Omental fat pad (tissue), 4 donors: ENCODE data around the gene TRIO. TPM values are rescaled to one million over a fixed set of nuclear protein-coding genes. Genes with fewer than 3 reads are reported as not detected.
A peak's percentile ranks its signal among the peaks of the same experiment; 100 is the strongest.

Experiments used
- ATAC-seq: fragments of 150-250 bp; one replicate; pipeline ENCODE4 v1.9.1; 2016; ENCODE audit warnings: mild to moderate bottlenecking, moderate library complexity; ENCODE audit not compliant: low FRiP score
- DNase-seq: peaks from one replicate; pipeline ENCODE4 v3.0.0-alpha.2; 2019; ENCODE audit warnings: low spot score
- CTCF ChIP-seq, 3 donors: fragments of 450-650 bp; IDR thresholded peaks; one replicate each; pipeline ENCODE4 v1.5.1; 2016 to 2017; ENCODE audit warnings: antibody characterized with exemption in 3 of 3, mild to moderate bottlenecking in 3 of 3, moderate library complexity in 2 of 3
- total RNA-seq, 4 donors: library from RNA; depleted of rRNA; stranded (reverse); fragments of >200 nt; gene quantifications; one replicate each; pipeline ENCODE4 v1.1.0, GENCODE V29; 2016

The TRIO gene
- total RNA-seq, 4 donors from 2014 or later, result 125 to 370 (median 193) TPM

- DNase-seq (no peak), ATAC-seq (no peak)
- no peak for TF ChIP-seq CTCF (IDR thresholded peaks at IDR 0.05)
These were observed 204.4 kb downstream of the TRIO start for GRCh38 chr5:14347522-14347921.

- TF ChIP-seq CTCF (IDR thresholded peaks at IDR 0.05), result no peak
- DNase-seq (no peak), ATAC-seq (no peak)
These were observed 205.0 kb downstream of the TRIO start for GRCh38 chr5:14348142-14348541.

GRCh38 chr5:14349029-14349428, 205.9 kb downstream of the TRIO start:
- ATAC-seq, result no peak
- no peak for TF ChIP-seq CTCF (IDR thresholded peaks at IDR 0.05)
- no peak for DNase-seq

GRCh38 chr5:14351086-14351661, 208.0 kb downstream of the TRIO start:
- no peak for ATAC-seq
- TF ChIP-seq CTCF (IDR thresholded peaks at IDR 0.05), result no peak
- no peak for DNase-seq

- TF ChIP-seq CTCF (IDR thresholded peaks at IDR 0.05), result peak in 1 of 3 donors; percentile 42
- ATAC-seq (peak; percentile 91), DNase-seq (no peak)
These were observed 208.9 kb downstream of the TRIO start for GRCh38 chr5:14351845-14352712.

GRCh38 chr5:14353726-14354474, 210.8 kb downstream of the TRIO start:
- ATAC-seq (no peak), DNase-seq (no peak)
- no peak for TF ChIP-seq CTCF (IDR thresholded peaks at IDR 0.05)
